Upper lobe of left lung (tissue), 6 donors: ENCODE results near the gene HMGB3. TPM values are rescaled to one million over a fixed set of nuclear protein-coding genes. Genes with fewer than 3 reads are reported as not detected.
A peak's percentile ranks its signal among the peaks of the same experiment; 100 is the strongest.

Source experiments
- ATAC-seq, 2 donors: fragments of 200-7000 bp; cut with Tn5 transposase; one replicate each; pipeline ENCODE4 v1.9.1; 2022; ENCODE audit warnings: mild to moderate bottlenecking in 2 of 2, moderate library complexity in 2 of 2; ENCODE audit not compliant: low FRiP score in 2 of 2
- DNase-seq, 2 donors: peaks; one replicate each; pipeline ENCODE4 v3.0.0-alpha.2; 2019 to 2020
- H3K27ac ChIP-seq, 4 donors: fragments of 200-600 bp; sonication (generic); one replicate each; pipeline ENCODE4 v1.5.1; 2016 to 2019
- H3K27me3 ChIP-seq, 4 donors: fragments of 200-600 bp; sonication (generic); one replicate each; pipeline ENCODE4 v1.5.1; 2017 to 2019
- H3K36me3 ChIP-seq, 4 donors: fragments of 200-600 bp; sonication (generic); one replicate each; pipeline ENCODE4 v1.5.1; 2016 to 2019
- H3K4me1 ChIP-seq, 4 donors: fragments of 200-600 bp; sonication (generic); one replicate each; pipeline ENCODE4 v1.5.1; 2018 to 2019
- H3K4me3 ChIP-seq, 4 donors: fragments of 200-600 bp; sonication (generic); one replicate each; pipeline ENCODE4 v1.5.1; 2017 to 2019; ENCODE audit warnings: mild to moderate bottlenecking in 2 of 4, moderate library complexity in 1 of 4
- H3K9me3 ChIP-seq, 4 donors: fragments of 200-600 bp; sonication (generic); one replicate each; pipeline ENCODE4 v1.5.1; 2018 to 2019
- EP300 ChIP-seq, 4 donors: sonication (generic); formaldehyde crosslinking; IDR thresholded peaks; one replicate each; pipeline ENCODE4 v1.5.1; 2017; ENCODE audit warnings: antibody characterized with exemption in 4 of 4, control low read depth in 2 of 4
- POLR2A ChIP-seq, 4 donors: fragments of 450-650 bp; IDR thresholded peaks; one replicate each; pipeline ENCODE4 v1.5.1; 2016 to 2017; ENCODE audit warnings: antibody characterized with exemption in 4 of 4, mild to moderate bottlenecking in 2 of 4
- POLR2AphosphoS5 ChIP-seq, 2 donors: sonication (generic); formaldehyde crosslinking; IDR thresholded peaks; one replicate each; pipeline ENCODE4 v1.5.1; 2017; ENCODE audit warnings: antibody characterized with exemption in 2 of 2
- WGBS, 2 donors: methylation state at CpG; one replicate each; pipeline ENCODE4 v1.1.5; 2017 to 2018; 5-methylcytosine and 5-hydroxymethylcytosine counted together
- total RNA-seq, 6 donors: library from RNA; depleted of rRNA in 4 of 6; stranded (reverse); fragments of >200 nt in 4 of 6; gene quantifications; one replicate each; pipeline versions ENCODE4 v1.1.0 to v1.2.1, GENCODE V29; 2016 to 2021
- TF ChIP-seq, protein P1 (sequence below), 6 experiments: fragments of 450-650 bp in 4 of 6; fragments of 200-600 bp in 2 of 6; sonication (generic) in 2 of 6; IDR thresholded peaks; one replicate each; pipeline ENCODE4 v1.5.1; 2016 to 2019; ENCODE audit warnings: antibody characterized with exemption in 6 of 6
- donor health status: DM: no; HTN: no; CAD: no; lungs with moderate emphysema.
- donor health status: DM: no; HTN: yes; CAD: no; lungs with severe emphysema.

The HMGB3 gene
- total RNA-seq, 6 donors from 2014 or later, result 8.1 to 21.5 (median 18.5) TPM

DNA sequence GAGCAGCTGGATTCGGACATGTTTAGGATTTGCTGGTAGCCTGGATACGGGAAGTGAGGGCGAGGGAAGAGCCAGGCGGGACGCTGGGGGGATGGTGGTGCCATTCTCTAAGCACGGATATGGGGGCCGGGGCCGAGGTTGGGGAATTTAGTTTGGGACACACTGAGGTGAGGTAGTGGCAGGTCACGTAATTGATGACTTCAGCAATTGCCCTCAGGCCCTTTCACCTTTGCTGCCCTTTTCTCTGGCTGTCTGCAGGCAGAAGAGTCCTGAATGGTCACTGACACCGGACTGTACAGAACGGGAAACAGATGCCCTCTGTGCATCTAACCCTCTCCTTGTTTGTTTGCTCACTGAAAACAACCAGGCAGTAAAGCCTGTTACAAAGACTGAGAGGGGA, 16.9 kb upstream of the HMGB3 start:
- no peaks in the 10 kb centered on the region for H3K4me1 ChIP-seq
- TF ChIP-seq POLR2AphosphoS5 (IDR thresholded peaks at IDR 0.05), result no peak
- H3K4me3 ChIP-seq, result no peak overlapping the region
- no peaks in the 10 kb centered on the region for H3K36me3 ChIP-seq
- DNase-seq, result no peak
- 47 to 52% methylated on average over 9 to 11 of the region's 11 CpGs for WGBS, 2 donors
- no peak overlapping the region for H3K27ac ChIP-seq
- ATAC-seq, result no peak
- no peaks in the 10 kb centered on the region for H3K27me3 ChIP-seq
- no peaks in the 10 kb centered on the region for H3K9me3 ChIP-seq

DNA sequence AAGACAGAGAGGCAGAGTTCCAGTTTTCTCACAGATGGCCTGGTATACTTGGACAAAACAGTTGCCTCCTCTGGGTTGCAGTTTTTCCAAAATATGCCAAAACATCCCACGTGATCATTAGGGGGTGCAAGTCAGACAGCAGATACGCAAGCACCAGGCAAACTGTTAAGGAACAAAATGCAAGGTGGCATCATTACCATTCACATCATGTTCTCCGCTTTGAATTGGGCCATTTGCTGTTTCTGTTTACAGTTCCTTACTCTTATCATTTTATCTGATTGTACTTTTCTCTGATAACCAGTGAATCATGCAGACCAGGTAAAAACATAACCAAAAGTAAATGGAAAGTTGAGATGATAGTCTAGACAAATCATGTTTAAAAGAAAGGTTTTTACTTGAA, 16.4 kb upstream of the HMGB3 start:
- 61 to 66% methylated on average over 3 of the region's 3 CpGs for WGBS, 2 donors
- no peaks in the 10 kb centered on the region for H3K27me3 ChIP-seq
- ATAC-seq, result no peak

GRCh38 chrX:150967786-150968185, 15.3 kb upstream of the HMGB3 start:
- Histone ChIP-seq H3K27me3 (no peaks in the 10 kb centered on the region), H3K9me3 (no peaks in the 10 kb centered on the region), H3K36me3 (no peaks in the 10 kb centered on the region), H3K4me3 (no peak overlapping the region), H3K27ac (no peak overlapping the region), H3K4me1 (no peaks in the 10 kb centered on the region)
- no peak for DNase-seq
- 75 to 82% methylated on average over 3 to 10 of the region's 10 CpGs for WGBS, 2 donors
- ATAC-seq, result peak in 1 of 2 donors; percentile 13
- TF ChIP-seq POLR2AphosphoS5 (IDR thresholded peaks at IDR 0.05) (no peak), EP300 (IDR thresholded peaks at IDR 0.05) (no peak), POLR2A (IDR thresholded peaks at IDR 0.05) (no peak)
- TF ChIP-seq, protein P1, sequence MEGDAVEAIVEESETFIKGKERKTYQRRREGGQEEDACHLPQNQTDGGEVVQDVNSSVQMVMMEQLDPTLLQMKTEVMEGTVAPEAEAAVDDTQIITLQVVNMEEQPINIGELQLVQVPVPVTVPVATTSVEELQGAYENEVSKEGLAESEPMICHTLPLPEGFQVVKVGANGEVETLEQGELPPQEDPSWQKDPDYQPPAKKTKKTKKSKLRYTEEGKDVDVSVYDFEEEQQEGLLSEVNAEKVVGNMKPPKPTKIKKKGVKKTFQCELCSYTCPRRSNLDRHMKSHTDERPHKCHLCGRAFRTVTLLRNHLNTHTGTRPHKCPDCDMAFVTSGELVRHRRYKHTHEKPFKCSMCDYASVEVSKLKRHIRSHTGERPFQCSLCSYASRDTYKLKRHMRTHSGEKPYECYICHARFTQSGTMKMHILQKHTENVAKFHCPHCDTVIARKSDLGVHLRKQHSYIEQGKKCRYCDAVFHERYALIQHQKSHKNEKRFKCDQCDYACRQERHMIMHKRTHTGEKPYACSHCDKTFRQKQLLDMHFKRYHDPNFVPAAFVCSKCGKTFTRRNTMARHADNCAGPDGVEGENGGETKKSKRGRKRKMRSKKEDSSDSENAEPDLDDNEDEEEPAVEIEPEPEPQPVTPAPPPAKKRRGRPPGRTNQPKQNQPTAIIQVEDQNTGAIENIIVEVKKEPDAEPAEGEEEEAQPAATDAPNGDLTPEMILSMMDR (IDR thresholded peaks at IDR 0.05), result no peak

More for the DNA sequence above, 16.4 kb upstream of the HMGB3 start:
- Histone ChIP-seq H3K36me3 (no peaks in the 10 kb centered on the region), H3K27ac (no peak overlapping the region), H3K4me3 (no peak overlapping the region), H3K9me3 (no peaks in the 10 kb centered on the region), H3K4me1 (no peaks in the 10 kb centered on the region)
- TF ChIP-seq EP300 (IDR thresholded peaks at IDR 0.05) (no peak), POLR2A (IDR thresholded peaks at IDR 0.05) (no peak), POLR2AphosphoS5 (IDR thresholded peaks at IDR 0.05) (no peak)
- TF ChIP-seq, protein P1 (IDR thresholded peaks at IDR 0.05), result no peak
- no peak for DNase-seq

DNA sequence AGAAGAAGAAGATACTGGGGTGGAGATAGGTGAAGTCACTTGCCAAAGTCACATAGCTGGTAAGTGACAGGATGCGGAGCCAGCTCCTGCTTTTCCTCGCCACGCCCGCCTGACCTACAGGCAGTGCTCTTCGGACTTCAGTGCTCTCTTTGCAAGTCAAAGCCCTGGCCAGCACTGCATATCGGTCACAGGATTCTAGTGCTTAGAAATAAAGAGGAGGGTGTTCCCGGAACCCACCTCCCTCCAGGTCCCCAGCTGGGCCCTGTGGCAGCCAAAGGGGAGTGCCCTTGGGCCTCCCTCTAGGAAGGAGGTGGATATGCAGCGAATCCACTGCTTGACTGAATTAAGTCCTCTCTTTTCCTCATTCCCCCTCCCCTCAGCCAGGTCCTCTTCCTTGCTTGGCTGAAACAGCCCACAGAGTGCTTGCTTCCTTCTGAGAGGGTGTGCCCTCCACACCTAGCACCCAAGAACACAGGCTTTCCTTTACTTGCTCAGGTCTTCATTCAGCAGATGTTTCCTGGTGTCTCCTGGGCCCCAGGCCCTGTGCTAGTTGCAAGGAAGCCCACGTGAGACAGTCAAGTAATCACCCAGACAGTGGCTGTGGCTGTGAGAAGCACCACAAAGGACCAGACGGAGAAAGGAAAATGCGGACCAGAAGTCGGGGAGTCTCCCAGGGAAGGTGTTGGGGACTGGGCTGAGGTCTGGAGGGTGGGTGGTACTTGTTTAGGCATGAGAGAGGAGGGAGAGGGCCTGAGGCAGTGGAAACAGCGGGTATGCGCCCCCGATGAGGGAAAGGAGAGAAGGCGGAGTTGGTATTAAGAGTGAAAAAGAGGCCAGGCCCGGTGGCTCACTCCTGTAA, 14.0 kb upstream of the HMGB3 start:
- H3K9me3 ChIP-seq, result no peaks in the 10 kb centered on the region
- 83 to 89% methylated on average over 13 to 17 of the region's 17 CpGs for WGBS, 2 donors
- TF ChIP-seq POLR2AphosphoS5 (IDR thresholded peaks at IDR 0.05), result no peak
- no peak for ATAC-seq
- DNase-seq, result no peak
- H3K27ac ChIP-seq, result no peak overlapping the region
- no peaks in the 10 kb centered on the region for H3K27me3 ChIP-seq
- H3K36me3 ChIP-seq, result no peaks in the 10 kb centered on the region
- H3K4me1 ChIP-seq, result no peaks in the 10 kb centered on the region
- no peak overlapping the region for H3K4me3 ChIP-seq

- no peak overlapping the region for H3K4me3 ChIP-seq
- H3K27ac ChIP-seq, result no peak overlapping the region
- no peaks in the 10 kb centered on the region for H3K9me3 ChIP-seq
- no peak for ATAC-seq
- no peaks in the 10 kb centered on the region for H3K4me1 ChIP-seq
- 68 to 76% methylated on average over 2 of the region's 2 CpGs for WGBS, 2 donors
- H3K27me3 ChIP-seq, result no peaks in the 10 kb centered on the region
- TF ChIP-seq EP300 (IDR thresholded peaks at IDR 0.05), result no peak
- no peak for TF ChIP-seq POLR2AphosphoS5 (IDR thresholded peaks at IDR 0.05)
- TF ChIP-seq POLR2A (IDR thresholded peaks at IDR 0.05), result no peak
- TF ChIP-seq, protein P1 (IDR thresholded peaks at IDR 0.05), result no peak
- DNase-seq, result no peak
- no peaks in the 10 kb centered on the region for H3K36me3 ChIP-seq
Observed at GRCh38 chrX:150972450-150972849, 10.7 kb upstream of the HMGB3 start.
